ENCODE results near the gene SLC36A1. TPM values are rescaled to one million over a fixed set of nuclear protein-coding genes. Genes with fewer than 3 reads are reported as not detected.
A peak's percentile ranks its signal among the peaks of the same experiment; 100 is the strongest.
"Not testable (repeated sequence)": the region's sequence is repeated elsewhere in the genome, so short reads cannot be mapped to it uniquely, and the experiment has no call there.

Gene SLC36A1
- total RNA-seq: 4.0 TPM

- peaks cover 31% of the 10 kb centered on the region for H3K4me1 ChIP-seq (ENCODE audit: insufficient read depth, low read length)
- peak within 1 kb of the TSS; percentile 84 for H3K4me3 ChIP-seq (ENCODE audit: low read length)
- H3K9me3 ChIP-seq (ENCODE audit: low read depth, low read length): no peaks in the 10 kb centered on the region
- peaks cover 16% of the 10 kb centered on the region for H3K27me3 ChIP-seq (ENCODE audit: insufficient read depth, low read length)
These were observed at the start of gene SLC36A1 for GRCh38 chr5:151447174-151448037. Gene SLC36A1 (plus strand): TSS chr5:151447603. CDS start chr5:151458793, 11,190 bp downstream.

DNA sequence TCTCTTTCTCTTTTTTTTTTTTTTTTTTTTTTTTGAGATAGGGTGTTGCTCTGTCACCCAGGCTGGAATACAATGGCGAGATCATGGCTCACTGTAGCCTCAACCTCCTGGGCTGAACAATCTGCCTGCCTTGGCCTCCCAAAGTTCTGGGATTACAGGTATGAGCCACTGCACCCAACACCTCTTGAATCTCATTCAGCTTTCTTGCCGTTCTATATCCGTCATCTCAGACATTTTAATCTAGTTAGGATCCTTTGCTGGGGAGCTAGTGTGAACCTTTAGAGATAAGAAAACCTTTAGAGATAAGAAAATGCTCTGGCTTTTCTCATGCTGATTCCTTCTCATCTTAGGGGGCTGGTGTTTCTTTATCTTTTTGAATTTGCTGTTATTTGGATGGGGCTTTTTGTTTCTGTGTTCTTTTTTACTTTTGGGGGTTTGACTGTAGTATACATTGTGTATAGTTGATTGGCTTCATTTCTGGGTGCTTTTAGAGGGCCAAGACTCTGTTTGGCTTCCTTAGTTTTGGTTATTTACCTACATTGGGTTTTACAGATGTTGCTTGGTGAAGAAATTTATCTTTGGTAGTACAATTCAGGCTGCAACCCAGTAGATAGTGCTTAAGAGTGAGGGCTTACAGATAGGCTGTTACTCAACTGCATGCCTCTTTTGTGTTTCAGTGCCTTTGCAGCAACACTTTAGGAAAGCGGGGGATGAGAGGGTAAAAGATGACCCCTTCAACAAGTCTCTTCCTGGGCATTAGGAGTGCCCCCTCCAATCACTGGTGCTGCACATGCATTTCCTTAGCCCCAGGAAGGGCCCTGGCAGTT is 41.9 kb upstream of the SLC36A1 start:
- no peaks in the 10 kb centered on the region for H3K4me1 ChIP-seq (ENCODE audit: insufficient read depth, low read length)
- H3K27me3 ChIP-seq (ENCODE audit: insufficient read depth, low read length): peaks cover 34% of the 10 kb centered on the region
- no peaks in the 10 kb centered on the region for H3K9me3 ChIP-seq (ENCODE audit: low read depth, low read length)
- H3K4me3 ChIP-seq (ENCODE audit: low read length): no peak overlapping the region

DNA sequence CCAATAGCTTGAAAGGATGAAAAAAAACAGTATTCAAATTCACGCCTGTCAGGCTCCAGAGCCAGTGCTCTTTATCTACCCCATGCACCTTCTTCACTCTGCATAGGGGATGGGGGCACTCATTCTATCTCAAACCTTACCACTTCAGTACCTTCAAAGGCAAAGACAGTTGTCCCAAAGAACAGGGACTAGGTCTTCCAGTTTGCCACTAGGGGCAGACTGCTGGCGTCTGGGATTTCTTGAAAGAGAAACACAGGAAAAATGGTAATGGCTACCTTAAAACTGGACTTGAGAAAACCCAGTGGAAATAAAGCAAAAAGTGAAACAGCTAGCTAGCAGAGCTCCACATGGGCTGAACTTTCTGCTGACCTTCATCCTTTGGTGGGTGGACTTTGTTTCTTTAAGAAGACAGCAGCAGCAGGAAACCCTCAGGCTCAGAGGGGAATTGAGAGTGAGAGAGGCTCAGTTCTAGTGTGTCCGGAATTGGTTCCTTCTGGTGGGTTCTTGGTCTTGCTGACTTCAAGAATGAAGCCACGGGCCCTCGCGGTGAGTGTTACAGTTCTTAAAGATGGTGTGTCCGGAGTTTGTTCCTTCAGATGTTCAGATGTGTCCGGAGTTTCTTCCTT is 41.0 kb upstream of the SLC36A1 start:
- H3K9me3 ChIP-seq (ENCODE audit: low read depth, low read length): no peaks in the 10 kb centered on the region
- no peaks in the 10 kb centered on the region for H3K4me1 ChIP-seq (ENCODE audit: insufficient read depth, low read length)
- H3K27me3 ChIP-seq (ENCODE audit: insufficient read depth, low read length): peaks cover 43% of the 10 kb centered on the region
- H3K4me3 ChIP-seq (ENCODE audit: low read length): no peak overlapping the region

DNA sequence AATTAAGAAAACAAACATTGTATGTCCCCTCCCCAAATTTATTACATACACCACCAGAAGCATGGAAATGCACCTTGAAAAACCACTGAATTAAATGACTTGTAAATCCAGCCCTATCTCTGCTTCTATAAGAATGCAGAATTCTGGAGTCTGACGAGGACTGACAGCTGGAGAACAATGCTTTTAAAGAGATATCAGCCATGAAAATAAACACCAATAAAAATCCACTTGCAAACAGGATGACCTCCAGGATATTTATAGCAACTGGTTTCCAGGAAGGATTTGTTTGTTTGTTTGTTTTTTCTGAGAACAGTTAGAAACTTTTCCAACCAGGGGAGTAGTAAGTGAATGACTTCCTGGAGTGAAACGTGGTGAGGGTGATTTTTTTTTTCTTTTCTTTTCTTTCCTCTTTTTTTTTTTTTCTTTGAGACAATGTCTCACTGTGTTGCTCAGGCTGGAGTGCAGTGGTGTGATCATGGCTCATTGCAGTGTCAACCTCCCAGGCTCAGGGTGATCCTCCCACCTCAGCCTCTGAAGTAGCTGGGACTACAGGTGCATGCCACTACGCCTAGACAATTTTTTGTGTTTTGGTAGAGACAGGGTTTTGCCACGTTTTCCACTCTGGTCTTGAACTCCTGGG is 38.7 kb upstream of the SLC36A1 start:
- H3K4me3 ChIP-seq (ENCODE audit: low read length): no peak overlapping the region
- peaks cover 32% of the 10 kb centered on the region for H3K27me3 ChIP-seq (ENCODE audit: insufficient read depth, low read length)
- no peaks in the 10 kb centered on the region for H3K9me3 ChIP-seq (ENCODE audit: low read depth, low read length)
- no peaks in the 10 kb centered on the region for H3K4me1 ChIP-seq (ENCODE audit: insufficient read depth, low read length)

GRCh38 chr5:151413800-151414199 is 33.6 kb upstream of the SLC36A1 start:
- no peak overlapping the region for H3K4me3 ChIP-seq (ENCODE audit: low read length)
- peaks cover 21% of the 10 kb centered on the region for H3K27me3 ChIP-seq (ENCODE audit: insufficient read depth, low read length)
- no peaks in the 10 kb centered on the region for H3K4me1 ChIP-seq (ENCODE audit: insufficient read depth, low read length)
- H3K9me3 ChIP-seq (ENCODE audit: low read depth, low read length): peaks cover 6% of the 10 kb centered on the region

DNA sequence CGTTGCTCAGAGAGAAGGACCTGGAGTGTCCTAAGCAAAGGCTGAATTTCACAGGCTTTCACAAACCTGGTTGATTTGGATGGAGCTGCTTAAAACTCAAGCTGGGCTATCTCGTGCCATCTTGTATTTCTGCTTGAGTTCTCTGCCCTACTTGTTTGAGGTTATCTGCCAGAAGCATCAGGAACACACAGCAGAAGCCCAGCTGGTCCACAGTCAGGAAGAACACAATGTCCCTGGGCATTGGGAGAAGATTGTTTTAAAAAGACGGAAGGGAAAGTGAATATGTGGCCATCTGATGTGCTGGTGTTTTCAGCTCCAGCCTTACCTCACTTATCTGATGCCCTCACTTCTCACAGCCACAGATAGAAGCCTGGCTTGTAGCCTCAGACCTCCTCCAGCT is 32.9 kb upstream of the SLC36A1 start:
- peaks cover 6% of the 10 kb centered on the region for H3K9me3 ChIP-seq (ENCODE audit: low read depth, low read length)
- no peaks in the 10 kb centered on the region for H3K4me1 ChIP-seq (ENCODE audit: insufficient read depth, low read length)
- H3K4me3 ChIP-seq (ENCODE audit: low read length): no peak overlapping the region

DNA sequence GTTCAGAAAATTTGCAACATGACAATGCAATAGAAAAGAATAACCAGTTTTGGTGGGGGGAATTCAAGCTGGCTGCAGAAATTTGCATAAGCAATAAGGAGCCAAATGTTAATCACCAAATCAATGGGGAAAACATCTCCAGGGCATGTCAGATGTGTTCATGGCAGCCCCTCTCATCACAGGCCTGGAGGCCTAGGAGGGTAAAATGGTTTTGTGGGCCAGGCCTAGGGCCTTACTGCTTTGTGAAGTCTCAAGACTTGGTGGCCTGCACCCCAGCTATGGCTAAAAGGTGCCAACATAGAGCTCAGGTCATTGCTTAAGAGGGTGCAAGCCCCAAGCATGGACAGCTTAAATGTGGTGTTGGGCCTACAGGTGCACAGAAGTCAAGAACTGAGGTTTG is 29.7 kb upstream of the SLC36A1 start:
- no peak overlapping the region for H3K4me3 ChIP-seq (ENCODE audit: low read length)
- peaks cover 6% of the 10 kb centered on the region for H3K9me3 ChIP-seq (ENCODE audit: low read depth, low read length)
- peaks cover 3% of the 10 kb centered on the region for H3K27me3 ChIP-seq (ENCODE audit: insufficient read depth, low read length)
- H3K4me1 ChIP-seq (ENCODE audit: insufficient read depth, low read length): no peaks in the 10 kb centered on the region

More for the DNA sequence above, 32.9 kb upstream of the SLC36A1 start:
- peaks cover 18% of the 10 kb centered on the region for H3K27me3 ChIP-seq (ENCODE audit: insufficient read depth, low read length)

- Histone ChIP-seq H3K27me3 (ENCODE audit: insufficient read depth, low read length) (no peaks in the 10 kb centered on the region), H3K4me1 (ENCODE audit: insufficient read depth, low read length) (no peaks in the 10 kb centered on the region), H3K4me3 (ENCODE audit: low read length) (no peak overlapping the region), H3K9me3 (ENCODE audit: low read depth, low read length) (peaks cover 6% of the 10 kb centered on the region)
These were observed 27.3 kb upstream of the SLC36A1 start for GRCh38 chr5:151420127-151420526.

- Histone ChIP-seq H3K27me3 (ENCODE audit: insufficient read depth, low read length) (no peaks in the 10 kb centered on the region), H3K4me3 (ENCODE audit: low read length) (no peak overlapping the region), H3K4me1 (ENCODE audit: insufficient read depth, low read length) (no peaks in the 10 kb centered on the region), H3K9me3 (ENCODE audit: low read depth, low read length) (no peaks in the 10 kb centered on the region)
These were observed 22.4 kb upstream of the SLC36A1 start for GRCh38 chr5:151424892-151425523.

GRCh38 chr5:151426347-151426746 is 21.1 kb upstream of the SLC36A1 start:
- H3K4me1 ChIP-seq (ENCODE audit: insufficient read depth, low read length); H3K27me3 ChIP-seq (ENCODE audit: insufficient read depth, low read length); H3K4me3 ChIP-seq (ENCODE audit: low read length); H3K9me3 ChIP-seq (ENCODE audit: low read depth, low read length): not testable (repeated sequence)

- Histone ChIP-seq H3K27me3 (ENCODE audit: insufficient read depth, low read length) (no peaks in the 10 kb centered on the region), H3K9me3 (ENCODE audit: low read depth, low read length) (no peaks in the 10 kb centered on the region), H3K4me1 (ENCODE audit: insufficient read depth, low read length) (no peaks in the 10 kb centered on the region), H3K4me3 (ENCODE audit: low read length) (no peak overlapping the region)
These were observed 20.1 kb upstream of the SLC36A1 start for GRCh38 chr5:151427258-151427657.

GRCh38 chr5:151430731-151431130 is 16.7 kb upstream of the SLC36A1 start:
- Histone ChIP-seq H3K9me3 (ENCODE audit: low read depth, low read length) (no peaks in the 10 kb centered on the region), H3K4me1 (ENCODE audit: insufficient read depth, low read length) (no peaks in the 10 kb centered on the region), H3K4me3 (ENCODE audit: low read length) (no peak overlapping the region), H3K27me3 (ENCODE audit: insufficient read depth, low read length) (peaks cover 4% of the 10 kb centered on the region)

DNA sequence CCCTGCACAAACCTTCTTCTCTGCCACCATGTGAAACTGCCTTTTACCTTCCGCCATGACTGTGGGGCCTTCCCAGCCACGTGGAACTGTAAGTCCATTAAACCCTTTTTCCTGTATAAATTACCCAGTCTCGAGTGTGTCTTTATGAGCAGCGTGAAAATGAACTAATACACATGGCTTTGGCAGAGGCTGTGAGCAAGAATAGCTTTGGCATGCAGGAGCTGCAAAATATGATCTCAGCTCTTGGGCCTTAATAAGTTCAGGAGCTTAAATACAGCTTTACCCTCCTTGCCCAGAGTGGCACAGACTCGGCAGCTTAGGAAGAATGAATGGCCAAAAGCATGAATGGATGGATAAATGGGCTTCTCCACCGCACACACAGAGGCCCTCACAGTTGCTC is 15.7 kb upstream of the SLC36A1 start:
- H3K27me3 ChIP-seq (ENCODE audit: insufficient read depth, low read length): peaks cover 4% of the 10 kb centered on the region
- no peaks in the 10 kb centered on the region for H3K9me3 ChIP-seq (ENCODE audit: low read depth, low read length)
- no peak overlapping the region for H3K4me3 ChIP-seq (ENCODE audit: low read length)
- no peaks in the 10 kb centered on the region for H3K4me1 ChIP-seq (ENCODE audit: insufficient read depth, low read length)

DNA sequence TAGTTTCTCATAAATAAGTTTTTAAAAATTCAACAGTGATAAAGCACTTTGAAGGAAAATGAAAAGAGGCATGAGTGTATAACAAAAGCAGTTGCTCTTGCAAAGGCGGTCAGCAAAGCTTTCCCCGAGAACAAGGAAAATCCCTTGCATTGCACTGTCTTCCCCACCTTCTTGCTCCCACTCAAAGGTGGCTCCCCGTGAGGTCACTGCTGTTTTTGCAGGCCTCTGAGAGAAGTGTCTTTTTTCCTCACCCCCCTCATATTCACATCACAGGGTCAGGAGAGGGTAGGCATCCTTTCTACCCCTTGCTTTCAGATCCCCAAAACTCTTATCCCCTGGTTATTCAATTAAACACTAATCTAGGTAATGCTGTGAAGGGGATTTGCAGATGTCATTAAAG is 15.2 kb upstream of the SLC36A1 start:
- no peak overlapping the region for H3K4me3 ChIP-seq (ENCODE audit: low read length)

More for the DNA sequence above, 15.2 kb upstream of the SLC36A1 start:
- Histone ChIP-seq H3K9me3 (ENCODE audit: low read depth, low read length) (no peaks in the 10 kb centered on the region), H3K27me3 (ENCODE audit: insufficient read depth, low read length) (peaks cover 4% of the 10 kb centered on the region), H3K4me1 (ENCODE audit: insufficient read depth, low read length) (no peaks in the 10 kb centered on the region)

Measured in mononuclear cell (primary cell).